Nephron progenitor cell (in vitro differentiated cells): ENCODE measurements around the gene ACRV1.

Experiments used
- DNase-seq: peaks from one replicate; pipeline ENCODE4 v3.0.0; 2021
- H3K27ac Mint-ChIP-seq: 2 replicates; pipeline ENCODE4 v1.8.0; 2021; ENCODE audit warnings: mild to moderate bottlenecking, moderate library complexity, mixed read lengths
- H3K27me3 Mint-ChIP-seq: 2 replicates; pipeline ENCODE4 v1.8.0; 2021; ENCODE audit warnings: mild to moderate bottlenecking, low read depth, mixed read lengths; ENCODE audit not compliant: poor library complexity
- H3K36me3 Mint-ChIP-seq: 2 replicates; pipeline ENCODE4 v1.8.0; 2021; ENCODE audit warnings: low read depth, mixed read lengths
- H3K4me1 Mint-ChIP-seq: 2 replicates; pipeline ENCODE4 v1.8.0; 2021; ENCODE audit warnings: mixed read lengths
- H3K4me3 Mint-ChIP-seq: 2 replicates; pipeline ENCODE4 v1.8.0; 2021; ENCODE audit warnings: mild to moderate bottlenecking, moderate library complexity, mixed read lengths
- H3K9me3 Mint-ChIP-seq: 2 replicates; pipeline ENCODE4 v1.8.0; 2021; ENCODE audit warnings: mild to moderate bottlenecking, moderate library complexity, mixed read lengths
- CTCF ChIP-seq: fragments of 200-600 bp; sonication (generic); IDR thresholded peaks from 2 replicates; pipeline ENCODE4 v1.5.0; 2021; ENCODE audit warnings: antibody characterized with exemption

ACRV1 gene

GRCh38 chr11:125701018-125701610 lies 20.5 kb upstream of the ACRV1 start:
- peaks cover 23% of the 10 kb centered on the region for H3K9me3 Mint-ChIP-seq
- H3K36me3 Mint-ChIP-seq: peaks cover 9% of the 10 kb centered on the region

DNA sequence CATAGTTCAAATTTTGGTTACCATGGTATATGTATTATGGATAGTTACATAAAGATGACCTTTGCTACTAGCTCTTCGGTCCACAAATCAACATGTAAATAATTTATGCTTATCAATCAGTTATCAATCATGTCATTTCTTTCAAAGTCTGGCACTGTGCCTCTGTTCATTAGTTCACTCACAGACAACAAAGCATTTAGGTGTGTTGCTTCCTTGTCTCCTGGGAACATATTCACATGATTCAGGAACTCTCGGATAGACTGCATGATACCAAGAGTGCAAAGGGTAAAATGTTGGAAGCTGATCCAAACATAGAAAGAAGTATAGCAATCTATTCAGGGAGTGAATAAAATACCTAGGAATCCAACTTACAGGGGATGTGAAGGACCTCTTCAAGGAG lies 14.3 kb upstream of the ACRV1 start:
- peaks cover 4% of the 10 kb centered on the region for H3K27me3 Mint-ChIP-seq
- no peak for TF ChIP-seq CTCF
- H3K9me3 Mint-ChIP-seq: peaks cover 12% of the 10 kb centered on the region
- peaks cover 21% of the 10 kb centered on the region for H3K36me3 Mint-ChIP-seq
- H3K4me1 Mint-ChIP-seq: no peaks in the 10 kb centered on the region
- no peak for DNase-seq
- no peak overlapping the region for H3K27ac Mint-ChIP-seq
- no peak overlapping the region for H3K4me3 Mint-ChIP-seq

More at GRCh38 chr11:125701018-125701610, 20.5 kb upstream of the ACRV1 start:
- Mint-ChIP-seq H3K27ac (no peak overlapping the region), H3K4me1 (no peaks in the 10 kb centered on the region), H3K4me3 (no peak overlapping the region), H3K27me3 (peaks cover 4% of the 10 kb centered on the region)
- no peak for TF ChIP-seq CTCF
- DNase-seq: no peak

- DNase-seq: no peak
- Mint-ChIP-seq H3K9me3 (peaks cover 12% of the 10 kb centered on the region), H3K4me3 (no peak overlapping the region), H3K27ac (no peak overlapping the region), H3K36me3 (peaks cover 21% of the 10 kb centered on the region), H3K27me3 (peaks cover 4% of the 10 kb centered on the region), H3K4me1 (no peaks in the 10 kb centered on the region)
- no peak for TF ChIP-seq CTCF
Observed at GRCh38 chr11:125692887-125693286, 12.2 kb upstream of the ACRV1 start.

DNA sequence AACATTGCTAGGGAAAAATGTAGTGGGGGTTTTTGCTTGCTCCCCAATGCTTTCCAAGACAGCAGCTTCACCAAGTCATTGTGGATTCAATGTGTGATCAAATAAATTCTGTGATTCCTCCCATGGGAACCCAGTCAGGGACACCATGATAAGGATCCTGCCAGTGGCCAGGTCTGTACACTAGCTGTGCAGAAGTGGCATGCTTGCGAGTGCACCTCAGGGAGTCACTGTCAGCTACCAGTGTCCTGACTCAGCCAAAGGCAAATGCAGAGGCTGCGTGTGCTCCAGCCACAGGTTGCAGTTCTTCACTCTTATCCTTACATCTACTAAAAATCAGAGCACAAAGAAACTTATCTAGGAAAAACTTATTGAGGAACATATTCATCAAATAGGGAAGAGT lies 9.4 kb upstream of the ACRV1 start:
- Mint-ChIP-seq H3K27ac (no peak overlapping the region), H3K9me3 (peaks cover 6% of the 10 kb centered on the region), H3K27me3 (no peaks in the 10 kb centered on the region), H3K4me3 (no peak overlapping the region), H3K4me1 (no peaks in the 10 kb centered on the region), H3K36me3 (peaks cover 30% of the 10 kb centered on the region)
- DNase-seq: no peak
- TF ChIP-seq CTCF: no peak

DNA sequence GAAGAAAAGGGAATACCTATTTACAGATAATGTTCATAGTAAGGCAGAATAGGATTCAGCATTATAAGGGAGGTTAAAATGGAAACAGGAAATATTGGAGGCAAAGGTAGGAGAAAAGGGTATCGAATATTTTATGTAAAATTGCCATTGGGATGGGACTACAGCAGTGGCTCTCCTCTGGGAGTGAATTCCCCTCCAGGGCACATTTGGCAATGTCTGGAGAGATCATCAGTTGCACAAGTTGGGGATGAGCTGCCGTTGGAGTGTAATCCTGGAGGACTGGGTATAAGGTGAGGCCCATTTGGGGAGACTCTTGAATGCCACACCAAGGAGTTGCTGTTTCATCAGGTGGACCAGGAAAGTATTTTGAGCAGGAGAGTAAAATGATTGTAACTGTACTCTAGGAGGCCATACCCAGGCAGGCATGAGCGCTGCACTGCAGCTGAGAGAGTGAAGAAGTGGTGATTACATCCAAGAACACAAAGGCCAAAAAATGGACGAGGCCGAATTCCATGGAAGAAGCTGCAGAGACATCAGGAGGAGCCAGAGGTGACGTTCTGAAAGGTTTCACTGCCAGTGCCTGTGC lies 8.7 kb upstream of the ACRV1 start:
- no peaks in the 10 kb centered on the region for H3K27me3 Mint-ChIP-seq

More for the DNA sequence above, 8.7 kb upstream of the ACRV1 start:
- H3K4me3 Mint-ChIP-seq: no peak overlapping the region
- H3K36me3 Mint-ChIP-seq: peaks cover 26% of the 10 kb centered on the region
- no peak for DNase-seq
- no peaks in the 10 kb centered on the region for H3K4me1 Mint-ChIP-seq
- no peak overlapping the region for H3K27ac Mint-ChIP-seq
- no peak for TF ChIP-seq CTCF
- peaks cover 4% of the 10 kb centered on the region for H3K9me3 Mint-ChIP-seq
